ENCODE results near the gene CACNA1S.

DNA sequence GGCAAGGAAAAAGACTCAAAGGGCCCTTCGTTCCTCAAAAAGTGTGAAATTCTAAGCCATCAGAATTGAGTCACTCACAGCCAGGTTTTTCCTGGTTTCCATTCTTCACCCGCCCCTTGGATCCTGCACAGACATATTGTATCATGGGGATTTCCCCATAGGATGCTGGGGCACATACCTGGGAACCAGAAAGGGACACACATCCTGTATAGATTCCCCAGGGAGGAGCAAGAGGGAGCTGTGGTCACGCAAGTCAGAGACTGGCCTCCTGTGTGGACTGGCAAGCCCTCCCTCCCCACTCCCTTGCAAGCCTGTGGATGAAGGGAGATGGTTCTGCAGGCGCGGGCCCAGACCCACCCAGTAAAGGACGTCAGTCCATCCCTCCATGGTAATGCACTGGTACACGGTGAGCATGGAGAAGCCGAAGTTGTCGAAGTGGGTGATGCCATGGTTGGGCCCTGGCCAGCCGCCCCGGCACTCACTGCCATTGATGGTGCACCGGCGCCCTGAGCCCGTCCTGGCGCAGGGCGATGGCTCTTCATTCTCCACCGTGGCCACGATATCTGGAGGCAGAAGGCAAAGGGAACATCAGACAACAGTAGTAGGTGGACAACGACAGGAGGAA is 23.2 kb downstream of the CACNA1S start:
- TF ChIP-seq POLR2A (IDR thresholded peaks at IDR 0.05; ENCODE audit: low read depth, low read length) (no peak), POLR2AphosphoS5 (IDR thresholded peaks at IDR 0.05; ENCODE audit: low read depth, low read length) (no peak)

Data from GM12892 (cell line).